NCI-H2227 (cell line): ENCODE measurements around the gene RRM2.

Source experiments
- DNase-seq: peaks from one replicate; lab custom pipeline; 2025; ENCODE audit not compliant: unreplicated experiment; lab: John Stamatoyannopoulos, UW

The RRM2 gene

GRCh38 chr2:10149635-10150034, 27.1 kb downstream of the RRM2 start:
- no peak for DNase-seq

- DNase-seq = no peak
Observed at GRCh38 chr2:10150436-10150835, 27.9 kb downstream of the RRM2 start.

- DNase-seq = no peak
Observed at GRCh38 chr2:10151462-10151861, 28.9 kb downstream of the RRM2 start.

- DNase-seq = no peak
Observed at GRCh38 chr2:10157293-10157692, 34.8 kb downstream of the RRM2 start.

GRCh38 chr2:10158681-10159080, 36.1 kb downstream of the RRM2 start:
- DNase-seq = no peak

GRCh38 chr2:10159086-10159485, 36.5 kb downstream of the RRM2 start:
- DNase-seq = no peak

- DNase-seq = no peak
Observed at GRCh38 chr2:10159581-10160131, 37.1 kb downstream of the RRM2 start.

- no peak for DNase-seq
Observed at GRCh38 chr2:10160203-10160955, 37.8 kb downstream of the RRM2 start.

GRCh38 chr2:10161206-10161931, 38.8 kb downstream of the RRM2 start:
- no peak for DNase-seq

GRCh38 chr2:10161961-10162441, 39.5 kb downstream of the RRM2 start:
- peak; percentile 71 for DNase-seq

- peak; percentile 87 for DNase-seq
Observed at GRCh38 chr2:10162586-10163497, 40.3 kb downstream of the RRM2 start.

- no peak for DNase-seq
Observed at GRCh38 chr2:10163498-10164486, 41.3 kb downstream of the RRM2 start.

GRCh38 chr2:10164601-10165000, 42.1 kb downstream of the RRM2 start:
- DNase-seq = no peak

- DNase-seq = no peak
Observed at GRCh38 chr2:10165282-10165681, 42.7 kb downstream of the RRM2 start.

- DNase-seq = no peak
Observed at GRCh38 chr2:10165861-10166675, 43.5 kb downstream of the RRM2 start.

- no peak for DNase-seq
Observed at GRCh38 chr2:10166676-10167292, 44.2 kb downstream of the RRM2 start.

- DNase-seq = no peak
Observed at GRCh38 chr2:10167316-10167715, 44.8 kb downstream of the RRM2 start.

GRCh38 chr2:10168221-10168620, 45.7 kb downstream of the RRM2 start:
- no peak for DNase-seq
